PFSK-1 (cell line): Measurements from ENCODE around the gene ZSCAN5B.

Experiments used
- FOXP2 ChIP-seq: optimal IDR thresholded peaks from 2 replicates; pipeline ENCODE3; 2011; ENCODE audit warnings: borderline replicate concordance, control low read depth, inconsistent platforms; ENCODE audit not compliant: insufficient read depth; ENCODE audit errors: extremely low read length, extremely low read depth
- POLR2AphosphoS5 ChIP-seq: IDR thresholded peaks from 2 replicates; pipeline ENCODE4 v1.6.1; 2012; ENCODE audit warnings: low read depth, mild to moderate bottlenecking, control low read depth, low read length, moderate library complexity
- SIN3A ChIP-seq: IDR thresholded peaks from 2 replicates; pipeline ENCODE4 v1.6.1; 2012; ENCODE audit warnings: mild to moderate bottlenecking, low read length, moderate library complexity, borderline replicate concordance; ENCODE audit not compliant: insufficient read depth
- TAF1 ChIP-seq: IDR thresholded peaks from 2 replicates; pipeline ENCODE4 v1.6.1; 2012; ENCODE audit warnings: low read length, control low read depth, borderline replicate concordance; ENCODE audit not compliant: insufficient read depth
- TF ChIP-seq, protein P1 (sequence below), 2 experiments: IDR thresholded peaks; 2 replicates each; pipeline versions ENCODE4 v1.6.1 to v1.8.0; 2011 to 2012; ENCODE audit warnings: low read depth in 2 of 2, low read length in 2 of 2, control low read depth in 1 of 2, inconsistent platforms in 1 of 2, mild to moderate bottlenecking in 1 of 2, moderate library complexity in 1 of 2; ENCODE audit not compliant: insufficient read depth in 1 of 2

Gene ZSCAN5B

DNA sequence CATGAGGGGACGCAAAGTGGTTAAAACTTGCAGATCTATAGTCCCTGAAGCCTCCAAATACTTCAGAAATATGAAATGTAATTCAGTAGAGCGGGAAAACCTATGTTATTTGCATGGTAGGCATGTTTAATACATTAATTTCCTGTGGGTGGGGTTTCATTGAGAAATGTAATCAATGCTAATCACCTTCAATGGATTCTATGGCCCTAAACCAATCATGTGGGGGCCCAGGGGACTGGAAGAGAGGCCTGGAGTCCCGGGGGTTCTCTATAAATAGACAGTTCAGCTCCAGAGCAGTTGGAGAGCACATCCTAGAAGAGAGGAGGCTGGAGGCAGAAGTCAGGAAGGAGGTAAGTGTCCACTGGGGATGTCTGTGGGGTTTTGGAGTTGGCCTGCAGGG, 4.4 kb upstream of the ZSCAN5B start, which contains the start of gene ZSCAN5C:
Gene ZSCAN5C (plus strand): TSS at position 301 of the 400 bp plus-strand sequence. CDS start 3,641 bp downstream, outside the sequence.
- TF ChIP-seq POLR2AphosphoS5 (no peak), TAF1 (no peak), FOXP2 (no peak), SIN3A (no peak)
- TF ChIP-seq, protein P1, sequence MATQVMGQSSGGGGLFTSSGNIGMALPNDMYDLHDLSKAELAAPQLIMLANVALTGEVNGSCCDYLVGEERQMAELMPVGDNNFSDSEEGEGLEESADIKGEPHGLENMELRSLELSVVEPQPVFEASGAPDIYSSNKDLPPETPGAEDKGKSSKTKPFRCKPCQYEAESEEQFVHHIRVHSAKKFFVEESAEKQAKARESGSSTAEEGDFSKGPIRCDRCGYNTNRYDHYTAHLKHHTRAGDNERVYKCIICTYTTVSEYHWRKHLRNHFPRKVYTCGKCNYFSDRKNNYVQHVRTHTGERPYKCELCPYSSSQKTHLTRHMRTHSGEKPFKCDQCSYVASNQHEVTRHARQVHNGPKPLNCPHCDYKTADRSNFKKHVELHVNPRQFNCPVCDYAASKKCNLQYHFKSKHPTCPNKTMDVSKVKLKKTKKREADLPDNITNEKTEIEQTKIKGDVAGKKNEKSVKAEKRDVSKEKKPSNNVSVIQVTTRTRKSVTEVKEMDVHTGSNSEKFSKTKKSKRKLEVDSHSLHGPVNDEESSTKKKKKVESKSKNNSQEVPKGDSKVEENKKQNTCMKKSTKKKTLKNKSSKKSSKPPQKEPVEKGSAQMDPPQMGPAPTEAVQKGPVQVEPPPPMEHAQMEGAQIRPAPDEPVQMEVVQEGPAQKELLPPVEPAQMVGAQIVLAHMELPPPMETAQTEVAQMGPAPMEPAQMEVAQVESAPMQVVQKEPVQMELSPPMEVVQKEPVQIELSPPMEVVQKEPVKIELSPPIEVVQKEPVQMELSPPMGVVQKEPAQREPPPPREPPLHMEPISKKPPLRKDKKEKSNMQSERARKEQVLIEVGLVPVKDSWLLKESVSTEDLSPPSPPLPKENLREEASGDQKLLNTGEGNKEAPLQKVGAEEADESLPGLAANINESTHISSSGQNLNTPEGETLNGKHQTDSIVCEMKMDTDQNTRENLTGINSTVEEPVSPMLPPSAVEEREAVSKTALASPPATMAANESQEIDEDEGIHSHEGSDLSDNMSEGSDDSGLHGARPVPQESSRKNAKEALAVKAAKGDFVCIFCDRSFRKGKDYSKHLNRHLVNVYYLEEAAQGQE (IDR thresholded peaks at IDR 0.05; ENCODE audit: insufficient read depth in 1 of 2, low read depth in 2 of 2, low read length in 2 of 2): no peak

DNA sequence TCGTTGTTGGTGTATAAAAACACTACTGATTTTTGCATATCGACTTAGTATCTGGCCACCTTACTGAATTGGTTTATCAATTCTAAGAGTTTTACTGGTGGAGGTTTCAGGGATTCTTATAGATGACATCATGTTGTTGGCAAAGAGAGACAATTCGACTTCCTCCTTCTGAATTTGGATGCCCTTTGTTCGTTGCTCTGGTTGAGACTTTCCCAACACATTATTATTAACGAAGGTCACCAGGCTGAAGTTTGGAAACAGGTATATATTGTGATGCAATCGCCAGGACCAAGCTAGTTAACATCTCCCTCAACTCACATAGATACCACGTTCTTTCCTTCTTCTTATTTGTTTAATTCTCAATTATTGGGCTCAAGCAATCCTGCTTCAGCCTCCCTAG, 2.1 kb upstream of the ZSCAN5B start:
- TF ChIP-seq FOXP2 (no peak), SIN3A (no peak), POLR2AphosphoS5 (no peak), TAF1 (no peak)
- TF ChIP-seq, protein P1 (IDR thresholded peaks at IDR 0.05; ENCODE audit: insufficient read depth in 1 of 2, low read depth in 2 of 2, low read length in 2 of 2): no peak

DNA sequence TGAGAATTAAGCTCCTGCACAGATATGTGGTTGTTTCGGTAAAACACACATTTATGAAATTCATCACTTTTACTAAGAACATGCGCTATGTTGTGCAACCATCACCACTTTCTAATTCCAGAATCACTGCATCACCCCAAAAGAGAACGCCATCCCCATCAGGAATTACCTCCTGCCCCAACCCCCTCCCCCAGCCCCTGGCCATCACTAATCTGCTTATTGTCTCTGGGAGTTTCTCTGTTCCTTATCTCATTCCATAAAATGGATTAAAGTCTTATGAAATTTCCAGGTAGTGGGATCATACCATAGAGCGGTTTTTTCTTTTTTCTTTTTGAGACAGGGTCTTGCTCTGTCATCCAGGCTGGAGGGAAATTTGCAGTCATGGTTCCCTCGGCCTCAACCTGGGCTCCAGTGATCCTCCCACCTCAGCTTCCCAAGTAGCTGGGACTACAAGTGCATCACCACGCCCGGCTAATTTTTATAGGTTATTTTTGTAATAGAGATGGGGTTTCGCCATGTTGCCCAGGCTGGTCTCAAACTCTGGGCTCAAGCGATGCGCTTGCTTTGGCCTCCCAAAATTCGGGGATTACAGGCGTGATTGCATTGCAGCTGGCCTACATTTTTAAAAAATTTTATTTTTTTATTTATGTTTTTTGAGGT, 3.5 kb downstream of the ZSCAN5B start:
- TF ChIP-seq, protein P1 (IDR thresholded peaks at IDR 0.05; ENCODE audit: insufficient read depth in 1 of 2, low read depth in 2 of 2, low read length in 2 of 2): no peak
- TF ChIP-seq POLR2AphosphoS5: no peak
- no peak for TF ChIP-seq TAF1
- no peak for TF ChIP-seq SIN3A
- TF ChIP-seq FOXP2: no peak

DNA sequence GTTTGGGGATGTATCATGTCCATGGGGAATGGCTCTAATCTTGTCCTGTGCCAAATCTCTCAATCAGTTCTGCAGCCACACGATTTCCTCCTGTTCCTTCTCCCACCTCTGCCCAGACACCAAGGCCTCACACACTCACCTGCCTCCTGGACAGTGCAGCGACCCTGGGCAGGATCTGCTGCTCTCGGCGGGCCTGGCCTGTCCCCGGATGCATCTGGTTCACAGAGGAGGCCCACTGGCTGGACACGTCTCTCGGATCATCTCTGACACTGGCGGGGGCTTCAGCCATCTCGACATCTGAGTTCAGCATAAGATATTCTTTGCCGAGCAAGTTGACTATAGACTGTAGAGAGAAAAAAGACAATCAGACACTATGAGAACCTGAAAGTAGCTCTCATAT, 5.9 kb downstream of the ZSCAN5B start:
- TF ChIP-seq TAF1 (no peak), SIN3A (no peak), POLR2AphosphoS5 (no peak), FOXP2 (no peak)
- TF ChIP-seq, protein P1 (IDR thresholded peaks at IDR 0.05; ENCODE audit: insufficient read depth in 1 of 2, low read depth in 2 of 2, low read length in 2 of 2): no peak

DNA sequence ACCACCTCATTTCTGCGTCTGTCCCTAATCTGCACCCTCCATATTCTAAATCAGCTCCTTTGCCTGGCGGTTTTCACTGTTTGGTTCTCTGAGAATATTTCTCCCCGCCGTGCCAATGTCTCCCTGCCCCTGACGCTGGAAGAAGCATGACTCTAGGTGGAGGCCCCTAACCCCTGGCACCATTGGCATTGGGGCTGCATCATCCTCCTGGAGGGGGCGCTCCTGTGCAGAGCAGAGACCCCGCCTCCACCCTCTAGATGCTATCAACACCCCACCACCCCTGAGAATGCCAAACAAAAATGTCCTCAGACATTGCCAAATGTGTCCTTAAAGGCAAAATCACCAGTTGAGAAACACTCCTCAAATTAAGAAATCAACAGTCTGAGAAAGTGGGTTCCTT, 6.5 kb downstream of the ZSCAN5B start:
- TF ChIP-seq SIN3A (no peak), TAF1 (no peak), POLR2AphosphoS5 (no peak), FOXP2 (no peak)
- TF ChIP-seq, protein P1 (IDR thresholded peaks at IDR 0.05; ENCODE audit: insufficient read depth in 1 of 2, low read depth in 2 of 2, low read length in 2 of 2): no peak
